Panc1 (cell line): ENCODE data around the gene SHISAL2A.

Experiments used
- POLR2AphosphoS5 ChIP-seq: IDR thresholded peaks from 2 replicates; pipeline ENCODE4 v1.6.1; 2012; ENCODE audit warnings: mild to moderate bottlenecking, low read depth, low read length, moderate library complexity
- TF ChIP-seq, protein P1 (sequence below), 2 experiments: IDR thresholded peaks; 2 replicates each; pipeline ENCODE4 v1.6.1; 2011 to 2012; ENCODE audit warnings: low read depth in 2 of 2, control low read depth in 1 of 2, low read length in 1 of 2, mild to moderate bottlenecking in 1 of 2, moderate library complexity in 1 of 2; ENCODE audit not compliant: insufficient read depth in 1 of 2
- TF ChIP-seq, protein P2 (sequence below): fragments of 450-650 bp; IDR thresholded peaks from 2 replicates; pipeline ENCODE4 v1.5.1; 2017; ENCODE audit warnings: mild to moderate bottlenecking

DNA sequence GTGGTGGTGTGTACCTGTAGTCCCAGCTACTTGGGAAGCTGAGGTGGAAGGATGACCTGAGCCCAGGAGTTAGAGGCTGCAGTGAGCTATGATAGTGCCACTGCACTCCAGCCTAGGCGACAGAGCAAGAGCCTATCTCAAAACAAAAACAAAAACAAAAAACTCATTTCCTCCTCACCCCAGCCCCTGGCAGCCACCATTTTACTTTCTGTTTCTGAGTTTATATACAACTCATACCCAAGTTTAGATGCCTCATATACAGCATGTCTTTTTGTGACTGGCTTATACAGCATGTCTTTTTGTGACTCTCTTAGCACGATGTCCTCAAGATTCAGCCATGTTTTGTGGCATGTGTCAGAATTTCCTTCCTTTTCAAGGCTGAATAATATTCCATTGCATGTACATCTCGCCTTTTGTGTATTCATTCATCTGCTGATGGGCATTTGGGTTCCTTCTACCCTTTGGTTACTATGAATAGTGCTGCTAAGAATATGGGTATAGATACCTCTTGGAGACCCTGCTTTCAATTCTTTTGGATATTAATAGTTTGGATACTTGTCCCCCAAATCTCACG is 50.5 kb downstream of the SHISAL2A start:
- TF ChIP-seq, protein P1, sequence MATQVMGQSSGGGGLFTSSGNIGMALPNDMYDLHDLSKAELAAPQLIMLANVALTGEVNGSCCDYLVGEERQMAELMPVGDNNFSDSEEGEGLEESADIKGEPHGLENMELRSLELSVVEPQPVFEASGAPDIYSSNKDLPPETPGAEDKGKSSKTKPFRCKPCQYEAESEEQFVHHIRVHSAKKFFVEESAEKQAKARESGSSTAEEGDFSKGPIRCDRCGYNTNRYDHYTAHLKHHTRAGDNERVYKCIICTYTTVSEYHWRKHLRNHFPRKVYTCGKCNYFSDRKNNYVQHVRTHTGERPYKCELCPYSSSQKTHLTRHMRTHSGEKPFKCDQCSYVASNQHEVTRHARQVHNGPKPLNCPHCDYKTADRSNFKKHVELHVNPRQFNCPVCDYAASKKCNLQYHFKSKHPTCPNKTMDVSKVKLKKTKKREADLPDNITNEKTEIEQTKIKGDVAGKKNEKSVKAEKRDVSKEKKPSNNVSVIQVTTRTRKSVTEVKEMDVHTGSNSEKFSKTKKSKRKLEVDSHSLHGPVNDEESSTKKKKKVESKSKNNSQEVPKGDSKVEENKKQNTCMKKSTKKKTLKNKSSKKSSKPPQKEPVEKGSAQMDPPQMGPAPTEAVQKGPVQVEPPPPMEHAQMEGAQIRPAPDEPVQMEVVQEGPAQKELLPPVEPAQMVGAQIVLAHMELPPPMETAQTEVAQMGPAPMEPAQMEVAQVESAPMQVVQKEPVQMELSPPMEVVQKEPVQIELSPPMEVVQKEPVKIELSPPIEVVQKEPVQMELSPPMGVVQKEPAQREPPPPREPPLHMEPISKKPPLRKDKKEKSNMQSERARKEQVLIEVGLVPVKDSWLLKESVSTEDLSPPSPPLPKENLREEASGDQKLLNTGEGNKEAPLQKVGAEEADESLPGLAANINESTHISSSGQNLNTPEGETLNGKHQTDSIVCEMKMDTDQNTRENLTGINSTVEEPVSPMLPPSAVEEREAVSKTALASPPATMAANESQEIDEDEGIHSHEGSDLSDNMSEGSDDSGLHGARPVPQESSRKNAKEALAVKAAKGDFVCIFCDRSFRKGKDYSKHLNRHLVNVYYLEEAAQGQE (IDR thresholded peaks at IDR 0.05; ENCODE audit: insufficient read depth in 1 of 2, low read depth in 2 of 2, low read length in 1 of 2): no peak
- TF ChIP-seq POLR2AphosphoS5: 0 out of 2 replicates have a peak, but pooled peaks have one; percentile 7
- TF ChIP-seq, protein P2, sequence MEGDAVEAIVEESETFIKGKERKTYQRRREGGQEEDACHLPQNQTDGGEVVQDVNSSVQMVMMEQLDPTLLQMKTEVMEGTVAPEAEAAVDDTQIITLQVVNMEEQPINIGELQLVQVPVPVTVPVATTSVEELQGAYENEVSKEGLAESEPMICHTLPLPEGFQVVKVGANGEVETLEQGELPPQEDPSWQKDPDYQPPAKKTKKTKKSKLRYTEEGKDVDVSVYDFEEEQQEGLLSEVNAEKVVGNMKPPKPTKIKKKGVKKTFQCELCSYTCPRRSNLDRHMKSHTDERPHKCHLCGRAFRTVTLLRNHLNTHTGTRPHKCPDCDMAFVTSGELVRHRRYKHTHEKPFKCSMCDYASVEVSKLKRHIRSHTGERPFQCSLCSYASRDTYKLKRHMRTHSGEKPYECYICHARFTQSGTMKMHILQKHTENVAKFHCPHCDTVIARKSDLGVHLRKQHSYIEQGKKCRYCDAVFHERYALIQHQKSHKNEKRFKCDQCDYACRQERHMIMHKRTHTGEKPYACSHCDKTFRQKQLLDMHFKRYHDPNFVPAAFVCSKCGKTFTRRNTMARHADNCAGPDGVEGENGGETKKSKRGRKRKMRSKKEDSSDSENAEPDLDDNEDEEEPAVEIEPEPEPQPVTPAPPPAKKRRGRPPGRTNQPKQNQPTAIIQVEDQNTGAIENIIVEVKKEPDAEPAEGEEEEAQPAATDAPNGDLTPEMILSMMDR: no peak
